Keratinocyte (primary cell): Measurements from ENCODE around the gene HNRNPM. TPM values are rescaled to one million over a fixed set of nuclear protein-coding genes. Genes with fewer than 3 reads are reported as not detected.

Source experiments
- DNase-seq: peaks from one replicate; pipeline ENCODE4 v3.0.0-alpha.2; 2011; ENCODE audit warnings: low read depth, missing footprints, low spot score
- FAIRE-seq: peaks from 2 replicates; lab custom pipeline; 2011; peaks lifted over from hg19 to GRCh38; lab: Jason Lieb, UNC
- H2AFZ ChIP-seq: 2 replicates; pipeline ENCODE4 v1.6.0; 2012; ENCODE audit warnings: low read length, control low read depth, inconsistent platforms; ENCODE audit not compliant: control insufficient read depth
- H3K27ac ChIP-seq: 2 replicates; pipeline ENCODE4 v1.5.1; 2011; ENCODE audit warnings: low read length; ENCODE audit not compliant: control insufficient read depth, insufficient read depth
- H3K27me3 ChIP-seq: 3 replicates; pipeline ENCODE4 v1.6.0; 2011; ENCODE audit warnings: low read length; ENCODE audit not compliant: control insufficient read depth, insufficient read depth; ENCODE audit errors: extremely low read depth
- H3K36me3 ChIP-seq, 2 experiments: 2 replicates in 1 of 2; 3 replicates in 1 of 2; pipeline ENCODE4 v1.5.1; 2011; ENCODE audit warnings: low read length in 2 of 2, mild to moderate bottlenecking in 1 of 2; ENCODE audit not compliant: control insufficient read depth in 2 of 2, insufficient read depth in 2 of 2; ENCODE audit errors: extremely low read depth in 1 of 2
- H3K4me1 ChIP-seq: 3 replicates; pipeline ENCODE4 v1.5.1; 2011; ENCODE audit warnings: low read length; ENCODE audit not compliant: control insufficient read depth, insufficient read depth; ENCODE audit errors: extremely low read depth
- H3K4me2 ChIP-seq: 3 replicates; pipeline ENCODE4 v1.6.0; 2011; ENCODE audit warnings: low read depth, low read length; ENCODE audit not compliant: control insufficient read depth, insufficient read depth; ENCODE audit errors: extremely low read depth
- H3K4me3 ChIP-seq, 3 experiments: fragments of 200-600 bp in 1 of 3; sonication (generic) in 1 of 3; 2 replicates in 2 of 3; 3 replicates in 1 of 3; pipeline ENCODE4 v1.5.1; 2011 to 2016; ENCODE audit warnings: low read length in 3 of 3, mild to moderate bottlenecking in 3 of 3, control low read depth in 2 of 3, inconsistent platforms in 1 of 3, low read depth in 1 of 3, mixed read lengths in 1 of 3, mixed run types in 1 of 3, moderate library complexity in 1 of 3; ENCODE audit not compliant: control insufficient read depth in 2 of 3, insufficient read depth in 2 of 3; ENCODE audit errors: extremely low read depth in 1 of 3
- H3K79me2 ChIP-seq: 2 replicates; pipeline ENCODE4 v1.6.0; 2012; ENCODE audit warnings: low read length; ENCODE audit not compliant: control insufficient read depth, insufficient read depth
- H3K9ac ChIP-seq: 3 replicates; pipeline ENCODE4 v1.6.0; 2011; ENCODE audit warnings: low read length; ENCODE audit not compliant: control insufficient read depth, insufficient read depth; ENCODE audit errors: extremely low read depth
- H3K9me1 ChIP-seq: 3 replicates; pipeline ENCODE4 v1.6.0; 2011; ENCODE audit warnings: low read length; ENCODE audit not compliant: control insufficient read depth, insufficient read depth; ENCODE audit errors: extremely low read depth
- H3K9me3 ChIP-seq: 2 replicates; pipeline ENCODE4 v1.5.1; 2012; ENCODE audit warnings: low read depth, low read length; ENCODE audit not compliant: control insufficient read depth
- H4K20me1 ChIP-seq: 3 replicates; pipeline ENCODE4 v1.6.0; 2011; ENCODE audit warnings: low read length; ENCODE audit not compliant: control insufficient read depth, insufficient read depth; ENCODE audit errors: extremely low read depth
- EZH2 ChIP-seq: IDR thresholded peaks from one replicate; pipeline ENCODE4 v1.6.1; 2012; ENCODE audit warnings: inconsistent platforms, mild to moderate bottlenecking, low read length, moderate library complexity
- dilution Hi-C: fragments of 300-500 bp; cut with MboI; formaldehyde crosslinking; loops from one replicate; pipeline ENCODE4 v1.7.0; 2020; ENCODE audit warnings: low sequenced_read_pairs; ENCODE audit not compliant: extremely low pct_ligation_motif_present
- polyA plus RNA-seq, 5 experiments: library from polyadenylated mRNA; depleted of rRNA in 3 of 5; stranded (reverse) in 3 of 5; stranded (forward) in 1 of 5; unstranded in 1 of 5; fragments of >200 nt; gene quantifications; 1 replicate in 1 of 5; 2 replicates in 3 of 5; 3 replicates in 1 of 5; pipeline versions ENCODE4 v1.2.1 to v1.2.3, GENCODE V29; 2011 to 2012; ENCODE audit warnings: missing spikeins in 2 of 5, low read depth in 1 of 5, low replicate concordance in 1 of 5
- TF ChIP-seq, protein P1 (sequence below), 3 experiments: IDR thresholded peaks in 1 of 3; conservative IDR thresholded peaks in 1 of 3; optimal IDR thresholded peaks in 1 of 3; 2 replicates in 2 of 3; 3 replicates in 1 of 3; pipeline versions ENCODE3 to v1.5.1; 2011; ENCODE audit warnings: low read length in 3 of 3, mild to moderate bottlenecking in 3 of 3, moderate library complexity in 2 of 3, control low read depth in 1 of 3, inconsistent platforms in 1 of 3; ENCODE audit not compliant: insufficient read depth in 2 of 3; ENCODE audit errors: extremely low read depth in 1 of 3

The HNRNPM gene
- polyA plus RNA-seq, 1 donor (not counting 4 experiments of a cell fraction or from before 2014, with no cell fraction given): 126 TPM

- Histone ChIP-seq H2AFZ (no peak overlapping the region), H3K79me2 (no peaks in the 10 kb centered on the region), H3K4me1 (no peaks in the 10 kb centered on the region), H3K36me3 (no peaks in the 10 kb centered on the region), H4K20me1 (no peaks in the 10 kb centered on the region), H3K9me3 (no peaks in the 10 kb centered on the region), H3K4me2 (no peak overlapping the region), H3K27ac (no peak overlapping the region), H3K27me3 (no peaks in the 10 kb centered on the region), H3K9ac (no peak overlapping the region), H3K4me3 (no peak overlapping the region), H3K9me1 (no peaks in the 10 kb centered on the region)
- dilution Hi-C loops: no loop called here
- TF ChIP-seq, protein P1, sequence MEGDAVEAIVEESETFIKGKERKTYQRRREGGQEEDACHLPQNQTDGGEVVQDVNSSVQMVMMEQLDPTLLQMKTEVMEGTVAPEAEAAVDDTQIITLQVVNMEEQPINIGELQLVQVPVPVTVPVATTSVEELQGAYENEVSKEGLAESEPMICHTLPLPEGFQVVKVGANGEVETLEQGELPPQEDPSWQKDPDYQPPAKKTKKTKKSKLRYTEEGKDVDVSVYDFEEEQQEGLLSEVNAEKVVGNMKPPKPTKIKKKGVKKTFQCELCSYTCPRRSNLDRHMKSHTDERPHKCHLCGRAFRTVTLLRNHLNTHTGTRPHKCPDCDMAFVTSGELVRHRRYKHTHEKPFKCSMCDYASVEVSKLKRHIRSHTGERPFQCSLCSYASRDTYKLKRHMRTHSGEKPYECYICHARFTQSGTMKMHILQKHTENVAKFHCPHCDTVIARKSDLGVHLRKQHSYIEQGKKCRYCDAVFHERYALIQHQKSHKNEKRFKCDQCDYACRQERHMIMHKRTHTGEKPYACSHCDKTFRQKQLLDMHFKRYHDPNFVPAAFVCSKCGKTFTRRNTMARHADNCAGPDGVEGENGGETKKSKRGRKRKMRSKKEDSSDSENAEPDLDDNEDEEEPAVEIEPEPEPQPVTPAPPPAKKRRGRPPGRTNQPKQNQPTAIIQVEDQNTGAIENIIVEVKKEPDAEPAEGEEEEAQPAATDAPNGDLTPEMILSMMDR (optimal IDR thresholded peaks at IDR 0.05 in 1 of 3, IDR thresholded peaks at IDR 0.05 in 1 of 3, conservative IDR thresholded peaks at IDR 0.05 in 1 of 3; ENCODE audit: extremely low read depth in 1 of 3, insufficient read depth in 2 of 3, low read length in 3 of 3): no peak
- TF ChIP-seq EZH2: no peak
- DNase-seq: no peak
- FAIRE-seq: no peak
Observed at GRCh38 chr19:8500158-8500557, 55.4 kb downstream of the HNRNPM start.

DNA sequence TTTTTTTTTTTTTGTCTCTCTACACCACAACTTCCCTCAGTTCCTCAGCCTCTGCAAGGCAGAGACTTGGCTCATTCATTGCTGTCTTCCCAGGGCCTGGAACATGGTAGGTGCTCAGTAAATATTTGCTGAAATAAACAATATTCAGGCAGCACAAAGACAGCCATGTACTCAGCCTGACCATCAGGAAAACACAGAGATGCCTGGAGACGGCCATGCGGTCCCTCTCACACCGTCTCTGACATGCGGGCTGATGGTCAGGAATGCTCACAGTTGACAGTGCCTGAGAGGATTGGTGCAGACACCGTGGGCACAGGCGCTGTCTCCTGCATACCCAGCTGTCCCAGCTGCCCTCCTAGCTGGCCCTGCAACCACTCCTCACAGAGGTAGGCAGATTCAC is 56.7 kb downstream of the HNRNPM start:
- TF ChIP-seq EZH2: no peak
- TF ChIP-seq, protein P1 (optimal IDR thresholded peaks at IDR 0.05 in 1 of 3, IDR thresholded peaks at IDR 0.05 in 1 of 3, conservative IDR thresholded peaks at IDR 0.05 in 1 of 3; ENCODE audit: extremely low read depth in 1 of 3, insufficient read depth in 2 of 3, low read length in 3 of 3): no peak
- Histone ChIP-seq H3K4me1 (no peaks in the 10 kb centered on the region), H3K9me3 (no peaks in the 10 kb centered on the region), H3K79me2 (no peaks in the 10 kb centered on the region), H3K27me3 (no peaks in the 10 kb centered on the region), H3K9me1 (no peaks in the 10 kb centered on the region), H2AFZ (no peak overlapping the region), H3K4me3 (no peak overlapping the region), H3K36me3 (no peaks in the 10 kb centered on the region), H4K20me1 (no peaks in the 10 kb centered on the region), H3K4me2 (no peak overlapping the region), H3K9ac (no peak overlapping the region), H3K27ac (no peak overlapping the region)
- FAIRE-seq: no peak
- DNase-seq: no peak
- dilution Hi-C loops: no loop called here
